GM21529 (cell line): ENCODE data around the gene MAPK8IP3.
"Not testable (repeated sequence)": the region's sequence is repeated elsewhere in the genome, so short reads cannot be mapped to it uniquely, and the experiment has no call there.

ENCODE experiments used
- ATAC-seq: cut with Tn5 transposase; IDR thresholded peaks from one replicate; pipeline ENCODE4 v1.9.1; 2021; ENCODE audit not compliant: unreplicated experiment

The MAPK8IP3 gene

GRCh38 chr16:1784977-1785845 is 79.2 kb downstream of the MAPK8IP3 start:
- no peak for ATAC-seq

GRCh38 chr16:1785846-1786170 is 79.8 kb downstream of the MAPK8IP3 start:
- ATAC-seq = no peak

- no peak for ATAC-seq
Observed at GRCh38 chr16:1786242-1787055, 80.5 kb downstream of the MAPK8IP3 start.

- ATAC-seq = no peak
Observed at GRCh38 chr16:1787056-1787321, 81.0 kb downstream of the MAPK8IP3 start.

DNA sequence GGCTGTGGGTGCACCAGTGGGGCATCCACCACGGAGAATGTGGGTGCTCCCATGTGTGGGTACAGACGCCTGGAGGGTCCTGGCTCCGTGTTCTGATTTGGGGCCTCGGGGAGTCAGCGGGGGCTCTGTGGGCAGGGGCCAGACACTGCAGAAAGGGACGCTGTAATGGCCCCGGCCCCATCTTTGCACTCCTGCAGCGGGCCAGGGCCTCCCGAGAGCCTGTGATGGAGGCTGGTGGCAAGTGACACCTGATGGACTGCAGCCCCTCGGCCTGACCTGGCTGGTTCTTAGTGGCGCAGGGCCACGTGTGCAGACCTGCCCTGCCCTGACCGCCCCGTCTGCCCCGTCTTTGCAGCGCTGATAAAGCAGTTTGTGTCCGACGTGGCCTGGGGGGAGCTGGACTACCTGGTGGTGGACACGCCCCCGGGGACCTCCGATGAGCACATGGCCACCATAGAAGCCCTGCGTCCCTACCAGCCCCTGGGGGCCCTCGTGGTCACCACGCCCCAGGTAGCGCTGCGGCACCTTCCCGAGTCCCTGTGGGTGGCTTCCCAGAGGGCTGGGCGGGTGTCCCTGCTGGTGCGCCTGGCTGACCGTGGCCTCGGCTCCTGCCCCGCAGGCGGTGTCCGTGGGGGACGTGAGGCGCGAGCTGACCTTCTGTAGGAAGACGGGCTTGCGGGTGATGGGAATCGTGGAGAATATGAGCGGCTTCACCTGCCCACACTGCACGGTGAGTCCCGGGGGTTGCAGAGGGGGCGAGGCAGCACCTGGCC is 81.5 kb downstream of the MAPK8IP3 start:
- ATAC-seq = no peak

DNA sequence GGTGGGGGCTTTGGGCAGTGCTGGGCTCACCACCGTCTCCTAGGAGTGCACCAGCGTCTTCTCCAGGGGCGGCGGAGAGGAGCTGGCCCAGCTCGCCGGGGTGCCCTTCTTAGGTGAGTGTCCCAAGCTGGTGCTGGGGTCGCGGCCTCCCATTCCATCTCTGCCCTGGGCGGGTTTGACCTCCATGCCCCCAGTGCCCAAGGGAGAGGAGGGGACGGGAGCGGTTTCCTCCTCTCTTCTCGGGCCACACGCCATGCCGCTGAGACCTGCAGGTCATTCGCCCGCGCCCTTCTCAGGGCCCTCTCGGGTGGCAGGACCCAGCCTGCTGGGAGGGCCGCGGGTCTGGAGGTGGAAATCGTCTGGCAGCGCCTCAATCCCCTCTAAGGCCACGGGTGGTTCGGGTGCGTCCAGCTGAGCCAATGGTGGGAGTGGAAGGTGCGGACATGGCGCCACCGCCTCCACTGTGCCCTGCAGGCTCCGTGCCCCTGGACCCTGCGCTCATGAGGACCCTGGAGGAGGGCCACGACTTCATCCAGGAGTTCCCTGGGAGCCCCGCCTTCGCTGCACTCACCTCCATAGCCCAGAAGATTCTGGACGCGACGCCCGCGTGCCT is 82.2 kb downstream of the MAPK8IP3 start:
- no peak for ATAC-seq

GRCh38 chr16:1788708-1789100 is 82.7 kb downstream of the MAPK8IP3 start:
- no peak for ATAC-seq

DNA sequence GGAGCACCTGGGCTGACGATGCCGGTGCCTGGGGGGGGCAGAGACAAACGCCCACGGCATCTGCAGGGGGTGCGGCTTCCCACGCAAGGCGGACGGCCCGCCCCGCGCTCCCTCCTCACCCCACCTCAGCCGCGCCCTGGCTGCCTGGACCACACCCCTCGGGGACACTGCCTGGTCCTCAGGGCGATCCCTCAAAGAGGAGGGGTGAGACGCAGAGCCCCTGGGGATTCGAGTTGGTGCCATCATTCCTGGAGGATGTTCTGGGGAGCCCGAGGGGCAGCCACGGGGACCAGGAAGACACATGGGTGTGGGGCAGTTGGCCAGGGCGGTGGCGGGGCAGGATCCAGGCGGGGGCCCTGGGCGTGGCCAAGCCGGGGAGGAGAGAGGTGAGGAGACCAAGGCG is 83.6 kb downstream of the MAPK8IP3 start:
- ATAC-seq = no peak

DNA sequence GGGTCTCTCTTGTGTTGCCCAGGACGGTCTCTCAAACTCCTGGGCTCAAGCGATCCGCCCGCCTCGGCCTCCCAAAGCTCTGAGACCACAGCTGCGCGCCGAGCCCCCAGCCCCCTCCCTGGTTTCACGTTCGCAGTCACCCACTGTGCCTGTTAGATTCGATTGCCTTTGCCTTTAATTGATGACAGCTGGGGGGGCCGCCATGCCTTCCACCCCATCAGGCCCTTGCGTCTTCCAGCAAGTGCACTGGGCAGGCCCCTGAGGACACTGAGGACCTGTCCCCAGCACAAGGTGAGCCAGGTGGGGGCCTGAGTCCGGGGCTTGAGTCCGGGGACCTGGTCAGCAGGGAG is 84.2 kb downstream of the MAPK8IP3 start:
- ATAC-seq = no peak

DNA sequence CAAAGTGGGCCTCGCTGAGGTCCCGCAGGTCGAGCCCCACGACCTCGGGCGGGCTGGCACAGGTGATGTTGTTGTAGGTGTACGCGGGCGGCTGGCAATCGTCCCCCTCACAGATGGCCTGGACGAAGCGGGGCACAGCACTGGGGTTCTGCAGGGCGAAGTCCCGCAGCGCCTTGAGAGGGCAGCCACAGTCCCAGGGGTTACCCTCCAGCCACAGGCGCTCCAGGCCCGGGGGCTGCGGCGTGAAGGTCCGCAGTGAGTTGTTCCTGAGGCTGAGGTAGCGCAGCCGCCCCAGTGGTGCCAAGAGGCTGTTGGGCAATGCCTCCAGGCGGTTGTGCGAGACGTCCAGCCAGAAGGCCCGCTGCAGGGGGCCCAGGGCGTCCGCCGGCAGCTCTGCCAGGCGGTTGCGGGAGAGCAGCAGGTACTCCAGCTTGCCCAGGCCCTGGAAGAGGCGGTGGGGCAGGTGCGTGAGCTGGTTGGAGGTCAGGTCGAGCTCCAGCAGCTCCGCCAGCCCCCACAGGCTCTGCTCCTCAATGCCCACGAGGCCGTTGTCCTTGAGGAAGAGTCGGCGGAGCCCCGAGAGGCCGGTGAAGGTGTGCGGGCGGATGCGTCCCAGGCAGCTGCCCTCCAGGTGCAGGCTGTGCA is 84.7 kb downstream of the MAPK8IP3 start:
- ATAC-seq = no peak

DNA sequence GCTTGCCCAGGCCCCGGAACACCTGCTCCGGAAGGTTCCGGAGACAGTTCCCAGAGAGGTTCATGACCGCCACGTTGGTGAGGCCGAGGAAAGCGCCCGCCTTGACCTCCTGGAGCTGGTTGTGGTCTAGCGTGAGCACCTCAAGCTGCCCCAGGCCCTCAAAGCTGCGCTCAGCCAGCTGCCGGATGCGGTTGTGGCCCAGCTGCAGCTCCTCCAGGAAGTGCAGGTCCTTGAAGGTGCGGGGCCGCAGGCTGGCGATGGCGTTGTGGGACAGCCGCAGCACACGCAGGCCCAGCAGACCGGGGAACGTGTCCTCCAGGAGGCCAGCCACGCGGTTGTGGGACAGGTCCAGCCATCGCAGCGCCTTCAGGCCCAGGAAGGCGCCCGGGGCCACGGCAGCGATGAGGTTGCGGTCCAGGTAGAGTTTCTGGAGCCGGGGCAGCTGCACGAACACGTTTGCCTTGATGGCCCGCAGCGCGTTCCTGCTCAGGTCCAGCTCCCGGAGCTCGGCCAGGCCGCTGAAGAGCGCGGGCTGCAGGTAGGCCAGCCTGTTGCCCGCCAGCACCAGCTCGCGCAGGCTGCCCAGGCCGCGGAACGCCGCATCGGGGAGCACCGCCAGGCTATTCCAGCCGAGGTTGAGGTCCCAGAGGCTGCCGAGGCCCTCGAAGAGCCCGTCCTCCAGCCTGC is 85.4 kb downstream of the MAPK8IP3 start:
- ATAC-seq = no peak

DNA sequence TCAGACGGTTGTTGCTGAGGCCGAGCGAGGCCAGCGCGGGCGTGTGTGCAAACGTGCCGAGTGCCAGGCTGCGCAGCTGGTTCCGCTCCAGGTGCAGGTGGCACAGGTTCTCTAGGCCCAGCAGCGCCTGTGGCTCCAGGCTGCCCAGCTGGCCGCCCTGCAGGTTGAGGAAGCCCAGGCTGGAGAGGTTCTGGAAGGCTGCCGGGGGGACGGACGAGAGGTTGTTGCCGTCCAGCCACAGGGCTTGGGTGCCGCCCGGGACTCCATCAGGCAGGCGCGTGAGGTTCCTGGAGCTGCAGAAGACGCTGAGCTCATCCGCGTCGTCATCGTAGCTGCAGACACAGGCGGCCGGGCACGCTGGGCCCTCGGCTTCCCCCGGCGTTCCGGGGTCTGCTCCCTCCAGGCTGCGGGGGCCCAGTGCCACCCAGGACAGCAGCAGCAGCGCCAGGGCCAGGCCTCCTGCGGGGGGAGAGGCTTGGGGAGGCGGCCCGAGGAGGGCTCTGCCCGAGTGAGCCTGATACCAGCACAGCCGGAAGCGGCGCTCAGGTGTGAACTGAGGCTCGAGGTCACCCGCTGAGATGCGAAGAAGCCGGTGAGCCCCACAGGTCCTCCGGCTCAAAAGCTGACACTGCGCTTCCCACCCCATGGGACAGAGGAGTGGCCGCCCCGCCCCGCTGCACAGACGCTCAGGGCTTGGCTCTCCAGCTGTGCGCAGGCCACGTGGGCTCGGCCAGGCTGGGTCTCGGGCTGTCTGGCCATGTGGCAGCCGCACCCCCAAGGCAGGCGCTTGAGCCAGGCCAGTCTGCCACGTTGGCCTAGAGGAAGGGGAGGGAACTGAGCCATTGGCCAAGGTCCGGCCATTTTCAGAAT is 86.2 kb downstream of the MAPK8IP3 start:
- ATAC-seq = no peak

DNA sequence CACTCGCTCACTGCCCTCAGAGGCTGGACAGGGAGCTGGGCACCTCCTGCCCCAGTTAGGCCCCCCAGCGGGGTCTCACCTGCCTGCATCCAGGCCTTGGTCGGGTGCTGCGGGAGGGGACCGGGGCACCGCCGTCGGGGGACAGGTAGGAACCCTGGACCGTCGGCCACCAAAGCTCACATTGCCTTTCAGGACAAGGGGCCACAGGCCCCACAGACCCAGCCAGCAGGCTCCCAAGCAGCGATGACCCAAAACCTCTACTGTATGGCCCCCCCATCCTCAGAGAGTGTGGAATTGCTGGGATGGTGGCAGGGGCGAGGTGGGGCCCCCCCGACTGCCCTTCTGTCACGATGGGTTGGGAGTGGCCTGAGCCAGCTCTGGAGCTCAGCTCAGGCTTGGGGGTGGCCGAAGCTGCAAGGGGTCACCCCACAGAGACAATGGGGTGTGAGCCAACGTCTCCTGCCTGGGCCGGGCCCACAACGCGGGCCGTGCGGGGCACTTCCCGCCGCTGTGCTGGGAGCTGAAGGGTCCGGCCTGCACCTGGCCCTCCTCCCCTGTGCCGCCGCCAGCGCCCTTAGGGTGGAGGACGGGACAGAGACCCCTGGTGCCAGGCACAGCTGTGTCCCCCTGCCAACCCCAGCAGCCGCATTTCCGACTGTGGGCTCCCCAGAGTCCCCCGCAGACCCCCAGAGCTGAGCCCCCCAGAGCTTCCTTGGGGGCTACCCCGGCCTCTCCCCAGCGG is 87.0 kb downstream of the MAPK8IP3 start:
- no peak for ATAC-seq

DNA sequence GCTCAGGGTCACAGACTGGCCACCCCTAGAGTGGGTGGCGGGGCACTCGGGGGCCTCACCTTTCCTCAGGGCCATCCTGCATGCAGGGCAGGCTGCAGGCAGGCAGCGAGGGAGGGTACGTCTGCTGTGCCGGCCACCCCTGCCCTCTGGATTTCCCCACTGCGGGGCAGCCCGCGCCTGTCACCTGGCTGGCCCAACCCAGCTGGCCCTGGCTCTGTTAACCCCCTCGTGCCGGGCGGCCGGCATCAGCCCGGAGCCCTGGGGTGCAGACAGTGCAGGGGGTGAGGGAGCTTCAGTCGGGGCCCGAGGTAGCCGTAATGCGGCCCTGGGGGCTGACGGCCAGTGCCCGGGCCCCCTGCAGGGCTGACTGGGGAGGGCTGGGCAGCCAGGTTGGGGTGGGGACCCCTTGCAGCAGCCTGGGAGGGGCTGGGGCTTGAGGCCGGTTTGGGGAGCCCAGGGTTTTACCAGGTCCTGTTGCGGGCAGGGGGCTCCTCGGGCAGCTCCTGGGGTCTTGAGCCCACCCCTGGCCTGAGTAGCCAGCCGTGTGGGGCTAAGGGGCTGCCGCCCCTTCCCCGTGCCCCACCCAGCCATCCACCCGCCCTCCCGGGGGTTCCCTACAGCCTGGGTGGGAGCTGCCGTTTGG is 87.7 kb downstream of the MAPK8IP3 start, which contains the start of gene IGFALS:
TSS of gene IGFALS (minus strand) at position 128 of the 643 bp plus-strand sequence. CDS start at position 75, 53 bp downstream.
- no peak for ATAC-seq

DNA sequence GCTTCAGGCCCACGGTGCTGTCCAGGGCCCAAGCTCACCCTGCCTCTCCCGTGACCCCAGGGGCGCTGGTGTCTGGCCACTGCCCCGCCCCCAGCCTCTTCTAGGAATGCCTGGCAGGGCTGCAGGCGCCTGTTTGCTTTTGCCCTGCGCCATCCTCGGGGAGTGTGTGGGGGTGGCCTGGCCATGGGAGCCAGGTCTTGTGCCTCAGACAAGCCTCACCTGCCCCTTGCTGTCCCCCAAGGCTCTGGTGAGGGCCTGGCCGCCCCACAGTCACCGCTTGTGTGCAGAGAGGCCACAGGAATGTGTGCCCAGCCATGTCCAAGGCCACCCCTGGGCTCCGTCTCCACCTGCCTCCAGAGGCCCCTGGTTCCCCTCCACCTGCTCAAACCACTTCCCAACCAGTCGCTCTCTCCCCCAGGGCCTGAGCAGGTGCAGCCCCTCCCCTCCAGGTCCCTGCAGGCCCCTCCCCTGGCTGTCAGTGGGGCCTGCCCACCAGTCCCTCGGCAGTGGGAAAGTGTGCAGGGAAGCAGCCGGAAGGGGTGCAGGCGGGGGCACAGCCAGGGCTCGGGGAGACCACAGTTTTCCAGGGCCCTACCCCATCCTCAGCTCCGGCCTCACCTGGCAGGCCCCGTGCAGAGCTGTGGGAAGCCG is 88.4 kb downstream of the MAPK8IP3 start:
- no peak for ATAC-seq

DNA sequence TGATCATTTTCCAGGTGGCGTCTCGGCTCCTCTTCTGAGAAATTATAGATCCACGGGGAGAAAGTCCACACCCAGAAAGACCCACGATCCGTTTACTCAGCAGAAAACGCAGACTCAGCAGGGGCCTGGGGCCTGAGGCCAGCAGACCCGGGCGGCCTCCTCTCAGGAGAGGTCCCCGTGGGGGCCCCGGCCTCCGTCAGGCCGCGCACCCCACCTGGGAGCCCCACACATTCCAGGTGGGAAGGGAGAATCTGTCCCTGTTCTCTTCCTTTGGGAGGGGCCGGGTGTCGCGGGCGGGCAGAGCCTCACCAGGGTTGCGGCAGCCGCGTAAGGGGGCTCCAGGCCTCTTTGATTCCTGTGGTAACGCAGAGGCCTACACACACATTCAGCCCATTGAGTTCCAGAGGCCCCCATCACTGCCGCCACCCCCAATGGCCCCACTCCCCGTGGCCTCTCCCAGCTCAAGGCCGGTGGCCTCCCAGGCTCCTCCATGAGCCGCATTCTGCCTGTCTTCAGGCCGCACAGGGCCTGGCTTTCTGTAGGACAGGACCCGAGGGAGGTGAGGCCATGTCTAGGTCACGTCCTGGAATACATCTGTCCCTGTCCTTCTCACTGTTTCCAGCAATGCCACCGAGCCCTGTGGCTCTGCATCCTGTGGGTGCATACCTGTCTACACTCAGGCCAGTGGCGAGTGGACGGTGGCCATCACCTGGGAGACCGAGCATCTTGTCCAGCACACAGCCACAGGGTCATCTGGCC is 89.1 kb downstream of the MAPK8IP3 start:
- ATAC-seq = no peak

DNA sequence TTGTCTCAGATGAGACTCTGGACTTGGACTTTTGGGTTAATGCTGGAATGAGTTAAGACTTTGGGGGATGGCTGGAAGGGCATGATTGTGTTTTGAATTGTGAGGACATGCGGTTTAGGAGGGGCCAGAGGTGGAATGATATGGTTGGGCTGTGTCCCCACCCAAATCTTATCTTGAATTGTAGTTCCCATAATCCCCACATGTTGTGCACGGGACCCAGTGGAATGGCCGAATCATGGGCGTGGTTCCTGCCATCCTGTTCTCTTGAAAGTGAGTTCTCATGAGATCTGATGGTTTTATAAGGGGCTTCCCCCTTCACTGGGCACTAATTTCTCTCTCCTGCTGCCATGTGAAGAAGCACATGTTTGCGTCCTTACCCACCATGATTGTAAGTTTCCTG is 93.3 kb downstream of the MAPK8IP3 start:
- not testable (repeated sequence) for ATAC-seq
